Osteocyte (in vitro differentiated cells): ENCODE results near the gene TCF7L1. TPM values are rescaled to one million over a fixed set of nuclear protein-coding genes. Genes with fewer than 3 reads are reported as not detected.

ENCODE experiments used
- DNase-seq: peaks from one replicate; pipeline ENCODE4 v3.0.0; 2021; ENCODE audit warnings: mixed read lengths; ENCODE audit not compliant: unreplicated experiment; ENCODE audit errors: extremely low spot score
- H3K27ac Mint-ChIP-seq: one replicate; pipeline ENCODE4 v1.8.0; 2021; ENCODE audit warnings: mild to moderate bottlenecking, mixed read lengths; ENCODE audit not compliant: unreplicated experiment
- H3K27me3 Mint-ChIP-seq: one replicate; pipeline ENCODE4 v1.8.0; 2021; ENCODE audit warnings: mixed read lengths; ENCODE audit not compliant: unreplicated experiment
- H3K36me3 Mint-ChIP-seq: one replicate; pipeline ENCODE4 v1.8.0; 2021; ENCODE audit warnings: mixed read lengths; ENCODE audit not compliant: unreplicated experiment
- H3K4me1 Mint-ChIP-seq: one replicate; pipeline ENCODE4 v1.8.0; 2021; ENCODE audit warnings: mixed read lengths; ENCODE audit not compliant: unreplicated experiment
- H3K4me3 Mint-ChIP-seq: one replicate; pipeline ENCODE4 v1.8.0; 2021; ENCODE audit warnings: mild to moderate bottlenecking, moderate library complexity, mixed read lengths; ENCODE audit not compliant: unreplicated experiment
- H3K9me3 Mint-ChIP-seq: one replicate; pipeline ENCODE4 v1.8.0; 2021; ENCODE audit warnings: mixed read lengths; ENCODE audit not compliant: unreplicated experiment
- CTCF ChIP-seq: fragments of 200-600 bp; sonication (generic); IDR thresholded peaks from 2 replicates; pipeline ENCODE4 v1.5.0; 2021; ENCODE audit warnings: antibody characterized with exemption, mild to moderate bottlenecking, moderate library complexity
- total RNA-seq: library from RNA; stranded (reverse); gene quantifications from 2 replicates; pipeline ENCODE4 v1.2.1, GENCODE V29; 2021

Gene TCF7L1
- total RNA-seq, 1 donor from 2014 or later = 31.8 TPM

GRCh38 chr2:85269959-85270358 lies 136.8 kb downstream of the TCF7L1 start:
- H3K36me3 Mint-ChIP-seq = no peaks in the 10 kb centered on the region
- H3K27ac Mint-ChIP-seq = peak overlapping the region; percentile 11
- H3K9me3 Mint-ChIP-seq = no peaks in the 10 kb centered on the region
- no peaks in the 10 kb centered on the region for H3K27me3 Mint-ChIP-seq
- H3K4me1 Mint-ChIP-seq = peaks cover 41% of the 10 kb centered on the region
- no peak overlapping the region for H3K4me3 Mint-ChIP-seq
- TF ChIP-seq CTCF = no peak
- DNase-seq = no peak

- no peaks in the 10 kb centered on the region for H3K9me3 Mint-ChIP-seq
- no peak for DNase-seq
- H3K4me1 Mint-ChIP-seq = peaks cover 35% of the 10 kb centered on the region
- no peak overlapping the region for H3K27ac Mint-ChIP-seq
- H3K27me3 Mint-ChIP-seq = no peaks in the 10 kb centered on the region
- TF ChIP-seq CTCF = no peak
- H3K36me3 Mint-ChIP-seq = no peaks in the 10 kb centered on the region
- no peak overlapping the region for H3K4me3 Mint-ChIP-seq
Observed at GRCh38 chr2:85272357-85272756, 139.2 kb downstream of the TCF7L1 start.

GRCh38 chr2:85273738-85274731 lies 140.8 kb downstream of the TCF7L1 start:
- H3K36me3 Mint-ChIP-seq = no peaks in the 10 kb centered on the region
- peak overlapping the region; percentile 71 for H3K27ac Mint-ChIP-seq
- DNase-seq = no peak
- no peak overlapping the region for H3K4me3 Mint-ChIP-seq
- H3K4me1 Mint-ChIP-seq = peaks cover 52% of the 10 kb centered on the region
- H3K27me3 Mint-ChIP-seq = no peaks in the 10 kb centered on the region
- TF ChIP-seq CTCF = no peak
- no peaks in the 10 kb centered on the region for H3K9me3 Mint-ChIP-seq

GRCh38 chr2:85275984-85276540 lies 142.9 kb downstream of the TCF7L1 start:
- no peaks in the 10 kb centered on the region for H3K36me3 Mint-ChIP-seq
- H3K4me1 Mint-ChIP-seq = peaks cover 49% of the 10 kb centered on the region
- no peaks in the 10 kb centered on the region for H3K27me3 Mint-ChIP-seq
- H3K4me3 Mint-ChIP-seq = no peak overlapping the region
- DNase-seq = no peak
- no peak for TF ChIP-seq CTCF
- H3K27ac Mint-ChIP-seq = peak overlapping the region; percentile 87
- no peaks in the 10 kb centered on the region for H3K9me3 Mint-ChIP-seq

GRCh38 chr2:85276571-85277118 lies 143.5 kb downstream of the TCF7L1 start:
- Mint-ChIP-seq H3K4me1 (peaks cover 49% of the 10 kb centered on the region), H3K27me3 (no peaks in the 10 kb centered on the region), H3K4me3 (no peak overlapping the region), H3K9me3 (no peaks in the 10 kb centered on the region), H3K27ac (peak overlapping the region; percentile 87), H3K36me3 (no peaks in the 10 kb centered on the region)
- no peak for TF ChIP-seq CTCF
- DNase-seq = no peak
